B cell (primary cell): ENCODE measurements around the gene RBM27. TPM values are rescaled to one million over a fixed set of nuclear protein-coding genes. Genes with fewer than 3 reads are reported as not detected.

Experiments
- ATAC-seq: fragments of 200-7000 bp; cut with Tn5 transposase; one replicate; pipeline ENCODE4 v1.10.0; 2021; ENCODE audit warnings: low read depth, mild to moderate bottlenecking, moderate number of reproducible peaks, moderate library complexity
- CTCF ChIA-PET: fragments of 350-600 bp; sonication (Branson Sonifier 250); formaldehyde crosslinking; loops from one replicate; lab custom pipeline; 2021; ENCODE audit warnings: antibody characterized with exemption, inconsistent platforms; lab: Charles Lee
- POLR2A ChIA-PET: fragments of 350-600 bp; sonication (Branson Sonifier 250); formaldehyde crosslinking; loops from one replicate; lab custom pipeline; 2021; ENCODE audit warnings: antibody characterized with exemption; lab: Charles Lee
- DNase-seq: peaks from one replicate; pipeline ENCODE4 v3.0.0; 2013
- H2AFZ ChIP-seq: 2 replicates; pipeline ENCODE4 v1.6.1; 2012; ENCODE audit warnings: mild to moderate bottlenecking, low read depth, low read length; ENCODE audit not compliant: insufficient read depth, poor library complexity, severe bottlenecking
- H3K27ac ChIP-seq, 2 donors: 1 replicate in 1 of 2; 2 replicates in 1 of 2; pipeline ENCODE4 v1.5.1; 2012 to 2013; ENCODE audit warnings: low read length in 2 of 2, mild to moderate bottlenecking in 2 of 2, moderate library complexity in 1 of 2
- H3K27me3 ChIP-seq, 4 experiments: fragments of 200-600 bp in 1 of 4; sonication (generic) in 1 of 4; replicated peaks in 1 of 4; 1 replicate in 2 of 4; 2 replicates in 2 of 4; pipeline versions ENCODE4 v1.6.1 to v1.7.0; 2013 to 2016; ENCODE audit warnings: low read length in 3 of 4, mild to moderate bottlenecking in 2 of 4, mixed read lengths in 1 of 4, moderate library complexity in 1 of 4; ENCODE audit not compliant: insufficient read depth in 4 of 4, control insufficient read depth in 3 of 4; ENCODE audit errors: control extremely low read depth in 1 of 4
- H3K36me3 ChIP-seq, 2 experiments: replicated peaks in 1 of 2; 1 replicate in 1 of 2; 2 replicates in 1 of 2; pipeline versions ENCODE4 v1.6.1 to v1.7.1; 2013; ENCODE audit warnings: low read length in 1 of 2; ENCODE audit not compliant: insufficient read depth in 2 of 2, control insufficient read depth in 1 of 2; ENCODE audit errors: control extremely low read depth in 1 of 2, extremely low read depth in 1 of 2
- H3K4me1 ChIP-seq, 2 donors: fragments of 200-600 bp in 1 of 2; sonication (generic) in 1 of 2; 1 replicate in 1 of 2; 2 replicates in 1 of 2; pipeline versions ENCODE4 v1.5.1 to v1.6.1; 2013 to 2017; ENCODE audit warnings: low read length in 2 of 2; ENCODE audit not compliant: control insufficient read depth in 2 of 2, insufficient read depth in 2 of 2
- H3K4me2 ChIP-seq: replicated peaks from 2 replicates; pipeline ENCODE3; 2012; ENCODE audit warnings: mild to moderate bottlenecking, low read depth, low read length; ENCODE audit not compliant: poor library complexity, severe bottlenecking
- H3K4me3 ChIP-seq, 5 experiments: fragments of 200-600 bp in 1 of 5; sonication (generic) in 1 of 5; 1 replicate in 3 of 5; 2 replicates in 2 of 5; pipeline versions ENCODE4 v1.5.1 to v1.7.0; 2011 to 2016; ENCODE audit warnings: low read length in 4 of 5, mild to moderate bottlenecking in 4 of 5, low read depth in 2 of 5, control low read depth in 1 of 5, moderate library complexity in 1 of 5; ENCODE audit not compliant: insufficient read depth in 1 of 5; ENCODE audit errors: control extremely low read depth in 1 of 5, extremely low read depth in 1 of 5
- H3K79me2 ChIP-seq: fragments of 200-600 bp; sonication (generic); one replicate; pipeline ENCODE4 v1.6.0; 2016; ENCODE audit warnings: low read length; ENCODE audit not compliant: control insufficient read depth, insufficient read depth
- H3K9ac ChIP-seq: fragments of 200-600 bp; sonication (generic); 2 replicates; pipeline ENCODE4 v1.6.1; 2017; ENCODE audit warnings: mild to moderate bottlenecking, low read length, moderate library complexity
- H3K9me3 ChIP-seq, 3 donors: one replicate each; pipeline versions ENCODE4 v1.6.1 to v1.7.1; 2013; ENCODE audit warnings: low read length in 2 of 3; ENCODE audit not compliant: control insufficient read depth in 2 of 3, insufficient read depth in 1 of 3; ENCODE audit errors: control extremely low read depth in 1 of 3
- H4K20me1 ChIP-seq: 2 replicates; pipeline ENCODE4 v1.6.0; 2012; ENCODE audit warnings: mild to moderate bottlenecking, low read length; ENCODE audit not compliant: insufficient read depth, control insufficient read depth, poor library complexity, severe bottlenecking
- H3K27ac Mint-ChIP-seq: one replicate; pipeline ENCODE4 v1.8.0; 2021; ENCODE audit warnings: mixed read lengths
- H3K27me3 Mint-ChIP-seq: one replicate; pipeline ENCODE4 v1.8.0; 2021; ENCODE audit warnings: mixed read lengths
- H3K4me1 Mint-ChIP-seq: one replicate; pipeline ENCODE4 v1.8.0; 2021; ENCODE audit warnings: mixed read lengths
- H3K4me3 Mint-ChIP-seq: one replicate; pipeline ENCODE4 v1.8.0; 2021; ENCODE audit warnings: mixed read lengths
- H3K9me3 Mint-ChIP-seq: one replicate; pipeline ENCODE4 v1.8.0; 2022; ENCODE audit warnings: mixed read lengths; ENCODE audit not compliant: insufficient read depth
- EZH2 ChIP-seq: IDR thresholded peaks from 2 replicates; pipeline ENCODE4 v1.6.1; 2012; ENCODE audit warnings: borderline replicate concordance, low read depth, mild to moderate bottlenecking, moderate library complexity, low read length; ENCODE audit not compliant: insufficient read depth, poor library complexity, severe bottlenecking
- WGBS: methylation state at CpG from one replicate; pipeline ENCODE4 v1.1.5; 2013; ENCODE audit warnings: missing lambda C conversion rate; ENCODE audit not compliant: insufficient coverage; 5-methylcytosine and 5-hydroxymethylcytosine counted together
- intact Hi-C: fragments of 100-400 bp; cut with micrococcal nuclease; formaldehyde crosslinking; loops from one replicate; pipeline ENCODE4 v1.10.0; 2022
- polyA plus RNA-seq: library from polyadenylated mRNA; depleted of rRNA; stranded (reverse); fragments of >200 nt; gene quantifications from 2 replicates; pipeline ENCODE4 v1.2.3, GENCODE V29; 2012
- total RNA-seq, 2 donors: library from RNA; stranded (reverse); fragments of 120-200 nt in 1 of 2; gene quantifications; 1 replicate in 1 of 2; 2 replicates in 1 of 2; pipeline versions ENCODE4 v1.2.3 to v1.2.4, GENCODE V29; 2013 to 2022
- TF ChIP-seq, protein P1 (sequence below): fragments of 200-600 bp; IDR thresholded peaks from one replicate; pipeline ENCODE4 v1.8.0; 2022; ENCODE audit warnings: antibody characterized with exemption, mild to moderate bottlenecking

The RBM27 gene
- total and polyA plus RNA-seq, 2 donors (not counting 1 experiment from before 2014, with no cell fraction given) = 7.4 to 28.7 TPM

GRCh38 chr5:146243247-146243646 is 39.8 kb downstream of the RBM27 start:
- H3K4me1 Mint-ChIP-seq = peaks cover 2% of the 10 kb centered on the region
- Histone ChIP-seq H3K4me2 (no peak overlapping the region), H3K27me3 (no peaks in the 10 kb centered on the region), H3K4me3 (no peak overlapping the region), H3K9me3 (peaks cover 0 to under 1% (median 0%) of the 10 kb centered on the region in 3 donors), H3K9ac (no peak overlapping the region), H3K36me3 (peaks cover 3 to 43% of the 10 kb centered on the region in 2 experiments), H3K79me2 (peaks cover 13% of the 10 kb centered on the region), H3K4me1 (no peaks in the 10 kb centered on the region), H2AFZ (no peak overlapping the region), H3K27ac (no peak overlapping the region), H4K20me1 (peaks cover 10% of the 10 kb centered on the region)
- H3K4me3 Mint-ChIP-seq = no peak overlapping the region
- no peak for ATAC-seq
- ChIA-PET CTCF (no interaction called here), POLR2A (no interaction called here)
- no peak overlapping the region for H3K27ac Mint-ChIP-seq
- intact Hi-C loops = loop anchor here (10.0 kb wide), 1 partner anchor 88 kb away; no protein-coding TSS in a partner anchor
- DNase-seq = no peak
- H3K27me3 Mint-ChIP-seq = no peaks in the 10 kb centered on the region
- no CpG with 5 or more reads among the region's 3 CpGs for WGBS
- TF ChIP-seq EZH2 = no peak
- TF ChIP-seq, protein P1, sequence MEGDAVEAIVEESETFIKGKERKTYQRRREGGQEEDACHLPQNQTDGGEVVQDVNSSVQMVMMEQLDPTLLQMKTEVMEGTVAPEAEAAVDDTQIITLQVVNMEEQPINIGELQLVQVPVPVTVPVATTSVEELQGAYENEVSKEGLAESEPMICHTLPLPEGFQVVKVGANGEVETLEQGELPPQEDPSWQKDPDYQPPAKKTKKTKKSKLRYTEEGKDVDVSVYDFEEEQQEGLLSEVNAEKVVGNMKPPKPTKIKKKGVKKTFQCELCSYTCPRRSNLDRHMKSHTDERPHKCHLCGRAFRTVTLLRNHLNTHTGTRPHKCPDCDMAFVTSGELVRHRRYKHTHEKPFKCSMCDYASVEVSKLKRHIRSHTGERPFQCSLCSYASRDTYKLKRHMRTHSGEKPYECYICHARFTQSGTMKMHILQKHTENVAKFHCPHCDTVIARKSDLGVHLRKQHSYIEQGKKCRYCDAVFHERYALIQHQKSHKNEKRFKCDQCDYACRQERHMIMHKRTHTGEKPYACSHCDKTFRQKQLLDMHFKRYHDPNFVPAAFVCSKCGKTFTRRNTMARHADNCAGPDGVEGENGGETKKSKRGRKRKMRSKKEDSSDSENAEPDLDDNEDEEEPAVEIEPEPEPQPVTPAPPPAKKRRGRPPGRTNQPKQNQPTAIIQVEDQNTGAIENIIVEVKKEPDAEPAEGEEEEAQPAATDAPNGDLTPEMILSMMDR = no peak
- H3K9me3 Mint-ChIP-seq = no peaks in the 10 kb centered on the region

DNA sequence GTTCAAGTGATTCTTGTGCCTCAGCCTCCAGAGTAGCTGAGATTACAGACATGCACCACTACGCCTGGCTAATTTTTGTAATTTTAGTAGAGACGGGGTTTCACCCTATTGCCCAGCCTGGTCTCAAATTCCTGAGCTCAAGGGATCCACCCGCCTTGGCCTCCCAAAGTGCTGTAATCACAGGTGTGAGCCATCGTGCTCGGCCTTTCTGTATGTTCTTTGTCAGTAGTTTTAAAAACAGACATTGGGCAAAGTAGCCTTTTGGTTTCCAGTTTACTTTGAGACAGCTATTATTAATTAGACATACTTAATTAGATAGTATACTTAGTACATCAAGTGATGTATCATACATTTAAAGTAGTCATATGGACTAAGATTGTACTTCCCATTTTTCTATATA is 45.2 kb downstream of the RBM27 start:
- Histone ChIP-seq H3K4me1 (peaks cover 0 to 10% of the 10 kb centered on the region in 2 donors), H3K27ac (no peak overlapping the region), H3K9me3 (no peaks in the 10 kb centered on the region), H3K36me3 (peaks cover 5 to 35% of the 10 kb centered on the region in 2 experiments), H3K4me3 (no peak overlapping the region), H3K27me3 (no peaks in the 10 kb centered on the region), H3K4me2 (no peak overlapping the region), H3K79me2 (peaks cover 13% of the 10 kb centered on the region), H4K20me1 (no peaks in the 10 kb centered on the region), H3K9ac (no peak overlapping the region), H2AFZ (no peak overlapping the region)
- H3K4me3 Mint-ChIP-seq = no peak overlapping the region
- POLR2A ChIA-PET = no interaction called here
- peaks cover 6% of the 10 kb centered on the region for H3K4me1 Mint-ChIP-seq
- CTCF ChIA-PET = no interaction called here
- no peak for ATAC-seq
- no peak overlapping the region for H3K27ac Mint-ChIP-seq
- WGBS = 94% methylated on average over 2 of the region's 5 CpGs
- no peaks in the 10 kb centered on the region for H3K27me3 Mint-ChIP-seq
- H3K9me3 Mint-ChIP-seq = no peaks in the 10 kb centered on the region
- intact Hi-C loops = loop anchor here (2.0 to 10.0 kb wide), 2 partner anchors 46 to 94 kb away; partner anchors contain the start of gene RBM27
- DNase-seq = no peak
- TF ChIP-seq, protein P1 = no peak
- TF ChIP-seq EZH2 = no peak
